IPS-18a (cell line): ENCODE results near the gene PSMB3.

ENCODE experiments used
- H3K27ac ChIP-seq: one replicate; pipeline ENCODE4 v1.5.1; 2013; ENCODE audit warnings: low read length
- H3K27me3 ChIP-seq: one replicate; pipeline ENCODE4 v1.6.1; 2013; ENCODE audit warnings: mild to moderate bottlenecking, low read length; ENCODE audit not compliant: control insufficient read depth, insufficient read depth
- H3K36me3 ChIP-seq: one replicate; pipeline ENCODE4 v1.6.1; 2013; ENCODE audit warnings: low read depth, low read length; ENCODE audit not compliant: control insufficient read depth
- H3K4me1 ChIP-seq: one replicate; pipeline ENCODE4 v1.6.1; 2013; ENCODE audit warnings: low read depth, low read length; ENCODE audit not compliant: control insufficient read depth
- H3K4me3 ChIP-seq: one replicate; pipeline ENCODE4 v1.5.1; 2013; ENCODE audit warnings: low read length
- H3K9ac ChIP-seq: one replicate; pipeline ENCODE4 v1.6.1; 2013; ENCODE audit warnings: mild to moderate bottlenecking, low read length, moderate library complexity
- H3K9me3 ChIP-seq: one replicate; pipeline ENCODE4 v1.6.1; 2013; ENCODE audit warnings: low read depth, low read length; ENCODE audit not compliant: control insufficient read depth

PSMB3 gene

GRCh38 chr17:38749223-38750043 is 3.1 kb upstream of the PSMB3 start:
- peak overlapping the region; percentile 76 for H3K9ac ChIP-seq
- H3K27ac ChIP-seq = no peak overlapping the region
- H3K27me3 ChIP-seq = peaks cover 13% of the 10 kb centered on the region
- H3K9me3 ChIP-seq = no peaks in the 10 kb centered on the region
- peaks cover 29% of the 10 kb centered on the region for H3K4me1 ChIP-seq
- H3K36me3 ChIP-seq = no peaks in the 10 kb centered on the region
- H3K4me3 ChIP-seq = peak overlapping the region; percentile 74

GRCh38 chr17:38750044-38750311 is 2.6 kb upstream of the PSMB3 start:
- Histone ChIP-seq H3K9ac (peak overlapping the region; percentile 76), H3K4me3 (peak overlapping the region; percentile 74), H3K4me1 (peaks cover 29% of the 10 kb centered on the region), H3K27ac (no peak overlapping the region), H3K27me3 (peaks cover 13% of the 10 kb centered on the region), H3K9me3 (no peaks in the 10 kb centered on the region), H3K36me3 (peaks cover 5% of the 10 kb centered on the region)

GRCh38 chr17:38750312-38751121 is 2.0 kb upstream of the PSMB3 start:
- Histone ChIP-seq H3K9ac (peak overlapping the region; percentile 76), H3K4me3 (peak overlapping the region; percentile 74), H3K27me3 (peaks cover 13% of the 10 kb centered on the region), H3K27ac (no peak overlapping the region), H3K4me1 (peaks cover 28% of the 10 kb centered on the region), H3K9me3 (no peaks in the 10 kb centered on the region), H3K36me3 (peaks cover 6% of the 10 kb centered on the region)

- H3K4me1 ChIP-seq = peaks cover 20% of the 10 kb centered on the region
- H3K27me3 ChIP-seq = peaks cover 13% of the 10 kb centered on the region
- peaks cover 13% of the 10 kb centered on the region for H3K36me3 ChIP-seq
- H3K9me3 ChIP-seq = no peaks in the 10 kb centered on the region
- H3K27ac ChIP-seq = no peak overlapping the region
- H3K9ac ChIP-seq = peak overlapping the region; percentile 76
- H3K4me3 ChIP-seq = peak overlapping the region; percentile 74
Measured at GRCh38 chr17:38751144-38751807, 1.3 kb upstream of the PSMB3 start.

DNA sequence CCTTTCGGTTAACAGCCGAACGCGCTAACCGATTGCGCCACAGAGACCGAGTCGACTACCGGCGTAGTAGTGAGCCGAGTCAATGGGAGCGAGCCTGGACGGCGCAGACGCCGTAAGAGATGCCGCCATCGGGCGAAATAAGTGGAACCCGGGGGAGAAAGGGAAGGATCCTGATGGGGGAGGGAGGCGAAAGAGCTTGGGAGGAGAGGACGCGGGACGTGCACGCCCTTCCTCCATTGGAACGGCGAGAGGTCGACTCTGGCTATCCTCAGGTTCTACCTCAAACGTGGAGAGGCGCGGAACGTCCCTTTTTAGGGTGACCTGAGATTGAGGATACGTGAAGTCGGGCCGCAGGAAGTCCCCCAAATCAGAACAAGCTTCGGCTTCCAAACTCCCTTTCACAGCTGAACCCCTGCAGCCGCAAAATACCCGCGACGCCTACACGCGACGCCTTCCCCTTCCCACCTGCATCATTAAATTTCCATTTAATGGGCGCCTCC is 683 bp upstream of the PSMB3 start:
- H3K27me3 ChIP-seq = peaks cover 13% of the 10 kb centered on the region
- H3K27ac ChIP-seq = peak overlapping the region; percentile 58
- H3K36me3 ChIP-seq = peaks cover 15% of the 10 kb centered on the region
- H3K4me3 ChIP-seq = peak overlapping the region; percentile 74
- H3K9ac ChIP-seq = peak overlapping the region; percentile 82
- H3K9me3 ChIP-seq = no peaks in the 10 kb centered on the region
- peaks cover 15% of the 10 kb centered on the region for H3K4me1 ChIP-seq

DNA sequence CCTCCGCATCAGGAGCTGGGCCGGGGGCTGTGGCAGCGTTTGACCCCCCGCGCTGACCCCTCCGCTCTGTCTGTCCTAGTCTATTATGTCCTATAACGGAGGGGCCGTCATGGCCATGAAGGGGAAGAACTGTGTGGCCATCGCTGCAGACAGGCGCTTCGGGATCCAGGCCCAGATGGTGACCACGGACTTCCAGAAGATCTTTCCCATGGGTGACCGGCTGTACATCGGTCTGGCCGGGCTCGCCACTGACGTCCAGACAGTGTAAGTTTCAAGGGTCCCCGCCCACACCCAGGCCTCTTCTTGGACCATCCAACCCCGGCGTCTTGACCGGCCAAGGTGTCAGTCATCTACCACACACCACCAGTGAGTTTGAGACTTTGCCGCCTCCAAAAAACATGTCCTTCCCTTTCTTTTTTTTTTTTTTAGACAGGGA is 548 bp downstream of the PSMB3 start:
- H3K27me3 ChIP-seq = peaks cover 13% of the 10 kb centered on the region
- peaks cover 14% of the 10 kb centered on the region for H3K4me1 ChIP-seq
- H3K9ac ChIP-seq = peak overlapping the region; percentile 78
- peaks cover 19% of the 10 kb centered on the region for H3K36me3 ChIP-seq
- peak overlapping the region; percentile 74 for H3K4me3 ChIP-seq
- no peak overlapping the region for H3K27ac ChIP-seq
- H3K9me3 ChIP-seq = no peaks in the 10 kb centered on the region

DNA sequence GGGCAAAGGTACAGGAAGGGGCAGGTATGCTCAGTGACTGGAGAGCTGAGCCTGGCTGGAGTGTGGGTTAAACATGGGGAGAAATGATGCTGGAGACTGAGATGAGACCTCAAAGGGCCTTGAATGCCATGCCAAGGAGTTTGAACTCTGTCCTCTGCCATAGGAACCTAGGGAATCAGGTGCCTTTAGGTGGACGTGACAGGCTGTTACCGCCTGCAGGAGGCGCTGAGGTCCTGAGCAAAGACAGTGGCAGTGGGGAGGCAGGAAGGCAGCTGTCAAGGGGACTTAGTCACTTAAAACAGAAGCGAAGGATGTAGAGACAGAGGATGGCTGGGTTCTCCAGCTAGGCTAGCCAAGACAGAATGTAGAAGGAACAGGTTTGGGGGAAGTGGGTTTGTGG is 9.1 kb downstream of the PSMB3 start:
- H3K36me3 ChIP-seq = peaks cover 63% of the 10 kb centered on the region
- no peak overlapping the region for H3K27ac ChIP-seq
- no peaks in the 10 kb centered on the region for H3K4me1 ChIP-seq
- H3K9ac ChIP-seq = no peak overlapping the region
- no peak overlapping the region for H3K4me3 ChIP-seq
- no peaks in the 10 kb centered on the region for H3K27me3 ChIP-seq
- no peaks in the 10 kb centered on the region for H3K9me3 ChIP-seq

DNA sequence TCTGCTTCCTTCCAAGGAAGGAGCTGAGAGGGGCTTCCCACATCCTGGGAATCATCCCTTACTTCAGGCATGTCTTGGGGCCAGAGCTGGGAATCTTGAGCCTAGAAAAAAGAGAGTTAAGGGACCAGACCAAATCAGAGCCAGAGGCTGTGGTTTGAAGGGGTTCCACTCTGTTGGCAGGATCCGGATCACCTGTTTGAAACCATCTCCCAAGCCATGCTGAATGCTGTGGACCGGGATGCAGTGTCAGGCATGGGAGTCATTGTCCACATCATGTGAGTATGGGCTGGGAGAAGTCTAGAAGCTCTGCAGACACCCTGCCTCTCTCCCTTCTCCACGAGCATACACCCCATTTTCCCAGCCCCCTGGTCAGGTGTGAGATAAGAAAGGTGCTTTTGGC is 9.7 kb downstream of the PSMB3 start:
- Histone ChIP-seq H3K9ac (no peak overlapping the region), H3K4me3 (no peak overlapping the region), H3K27me3 (no peaks in the 10 kb centered on the region), H3K36me3 (peaks cover 67% of the 10 kb centered on the region), H3K4me1 (no peaks in the 10 kb centered on the region), H3K9me3 (no peaks in the 10 kb centered on the region), H3K27ac (no peak overlapping the region)

DNA sequence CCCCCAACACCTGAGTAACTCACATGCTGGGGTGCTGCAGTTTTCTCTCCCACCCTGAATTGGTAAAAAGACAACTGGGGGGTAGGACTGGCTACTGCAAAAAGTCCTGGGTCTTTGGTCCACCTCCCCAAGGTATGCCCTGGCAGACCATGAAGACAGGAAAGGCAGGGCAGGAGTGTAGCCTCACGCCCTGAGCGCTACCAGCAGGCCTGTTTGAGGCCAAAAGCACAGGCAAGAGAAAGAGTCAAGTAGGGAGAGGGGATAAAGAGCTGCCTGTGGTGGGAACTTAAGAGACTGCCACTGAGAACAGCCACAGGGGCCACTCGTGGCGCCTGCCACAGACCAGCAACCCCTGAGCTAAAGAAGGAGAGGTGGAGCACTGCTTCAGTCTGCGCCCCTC is 13.8 kb downstream of the PSMB3 start:
- Histone ChIP-seq H3K4me1 (no peaks in the 10 kb centered on the region), H3K36me3 (peaks cover 75% of the 10 kb centered on the region), H3K4me3 (no peak overlapping the region), H3K27me3 (no peaks in the 10 kb centered on the region), H3K27ac (no peak overlapping the region), H3K9me3 (no peaks in the 10 kb centered on the region), H3K9ac (no peak overlapping the region)

GRCh38 chr17:38768417-38768816 is 15.9 kb downstream of the PSMB3 start:
- H3K27me3 ChIP-seq = no peaks in the 10 kb centered on the region
- no peak overlapping the region for H3K4me3 ChIP-seq
- no peak overlapping the region for H3K9ac ChIP-seq
- H3K4me1 ChIP-seq = no peaks in the 10 kb centered on the region
- no peak overlapping the region for H3K27ac ChIP-seq
- H3K9me3 ChIP-seq = no peaks in the 10 kb centered on the region
- peaks cover 77% of the 10 kb centered on the region for H3K36me3 ChIP-seq

- Histone ChIP-seq H3K4me1 (no peaks in the 10 kb centered on the region), H3K9ac (no peak overlapping the region), H3K4me3 (no peak overlapping the region), H3K36me3 (peaks cover 69% of the 10 kb centered on the region), H3K27me3 (no peaks in the 10 kb centered on the region), H3K9me3 (no peaks in the 10 kb centered on the region), H3K27ac (no peak overlapping the region)
Measured at GRCh38 chr17:38773258-38773657, 20.7 kb downstream of the PSMB3 start.
